IMR-90 (cell line): ENCODE results near the gene IL31RA. TPM values are rescaled to one million over a fixed set of nuclear protein-coding genes. Genes with fewer than 3 reads are reported as not detected.

Experiments used
- ATAC-seq: fragments of 200-7000 bp; cut with Tn5 transposase; 2 replicates; pipeline ENCODE4 v1.9.1; 2020; ENCODE audit warnings: low read depth, mild to moderate bottlenecking, moderate library complexity
- BruUV-seq: library from RNA; stranded (reverse); fragments of 400-500 nt; replicated peaks from 2 replicates; lab custom pipeline; 2021; lab: Mats Ljungman, UMichigan
- CTCF ChIA-PET: fragments of 300-600 bp; formaldehyde crosslinking; extraction: SDS; loops from one replicate; lab custom pipeline; 2021; ENCODE audit warnings: antibody characterized with exemption; lab: Yijun Ruan, JAX
- POLR2A ChIA-PET: fragments of 300-600 bp; sonication (Branson Sonifier 250); formaldehyde crosslinking; loops from one replicate; lab custom pipeline; 2022; ENCODE audit warnings: antibody characterized with exemption; ENCODE audit not compliant: unreplicated experiment; lab: Charles Lee
- DNase-seq: peaks from one replicate; pipeline ENCODE4 v3.0.0; 2013
- H2AFZ ChIP-seq: replicated peaks from 2 replicates; pipeline ENCODE3; 2013; ENCODE audit warnings: low read length, mild to moderate bottlenecking; ENCODE audit not compliant: poor library complexity
- H2AK5ac ChIP-seq: 2 replicates; pipeline ENCODE4 v1.6.1; 2013; ENCODE audit warnings: low read depth, low read length, inconsistent platforms
- H2AK9ac ChIP-seq: replicated peaks from 2 replicates; pipeline ENCODE3; 2013; ENCODE audit warnings: mild to moderate bottlenecking, low read depth, low read length, moderate library complexity; ENCODE audit not compliant: poor library complexity
- H2BK120ac ChIP-seq: 2 replicates; pipeline ENCODE4 v1.6.1; 2013; ENCODE audit warnings: low read depth, low read length, inconsistent platforms
- H2BK15ac ChIP-seq: 3 replicates; pipeline ENCODE4 v1.6.1; 2013; ENCODE audit warnings: low read depth, low read length, inconsistent platforms
- H2BK20ac ChIP-seq: 2 replicates; pipeline ENCODE4 v1.6.1; 2013; ENCODE audit warnings: low read depth, mild to moderate bottlenecking, inconsistent platforms, low read length, moderate library complexity
- H2BK5ac ChIP-seq: 2 replicates; pipeline ENCODE4 v1.6.1; 2013; ENCODE audit warnings: mild to moderate bottlenecking, low read depth, low read length, inconsistent platforms; ENCODE audit not compliant: poor library complexity, severe bottlenecking
- H3K14ac ChIP-seq: replicated peaks from 2 replicates; pipeline ENCODE4 v1.6.1; 2013; ENCODE audit warnings: low read depth, low read length, inconsistent platforms
- H3K18ac ChIP-seq: 2 replicates; pipeline ENCODE4 v1.6.1; 2013; ENCODE audit warnings: low read depth, low read length, control low read depth
- H3K23ac ChIP-seq: 2 replicates; pipeline ENCODE4 v1.6.1; 2013; ENCODE audit warnings: low read depth, low read length, inconsistent platforms
- H3K27ac ChIP-seq: 2 replicates; pipeline ENCODE4 v1.5.1; 2013; ENCODE audit warnings: mild to moderate bottlenecking, control low read depth, low read length; ENCODE audit not compliant: insufficient read depth
- H3K27me3 ChIP-seq: 2 replicates; pipeline ENCODE4 v1.6.1; 2013; ENCODE audit warnings: low read length; ENCODE audit not compliant: control insufficient read depth, insufficient read depth
- H3K36me3 ChIP-seq: 2 replicates; pipeline ENCODE4 v1.6.1; 2013; ENCODE audit warnings: low read length, mixed read lengths; ENCODE audit not compliant: control insufficient read depth, insufficient read depth
- H3K4ac ChIP-seq: 2 replicates; pipeline ENCODE4 v1.6.1; 2013; ENCODE audit warnings: low read depth, low read length, inconsistent platforms
- H3K4me1 ChIP-seq: 2 replicates; pipeline ENCODE4 v1.6.1; 2013; ENCODE audit warnings: low read length, mixed read lengths; ENCODE audit not compliant: control insufficient read depth, insufficient read depth
- H3K4me2 ChIP-seq: 2 replicates; pipeline ENCODE4 v1.6.1; 2013; ENCODE audit warnings: low read depth, mild to moderate bottlenecking, control low read depth, low read length, moderate library complexity
- H3K4me3 ChIP-seq: 2 replicates; pipeline ENCODE4 v1.5.1; 2013; ENCODE audit warnings: low read depth, mild to moderate bottlenecking, control low read depth, low read length, moderate library complexity; ENCODE audit not compliant: insufficient read depth
- H3K56ac ChIP-seq: 2 replicates; pipeline ENCODE4 v1.6.1; 2013; ENCODE audit warnings: low read length, inconsistent platforms; ENCODE audit not compliant: insufficient read depth; ENCODE audit errors: extremely low read depth
- H3K79me1 ChIP-seq, 2 experiments: 2 replicates each; pipeline ENCODE4 v1.6.1; 2013; ENCODE audit warnings: low read length in 2 of 2, inconsistent platforms in 1 of 2, low read depth in 1 of 2
- H3K9ac ChIP-seq: 2 replicates; pipeline ENCODE4 v1.6.1; 2013; ENCODE audit warnings: low read depth, low read length, control low read depth
- H3K9me1 ChIP-seq: 2 replicates; pipeline ENCODE4 v1.6.1; 2013; ENCODE audit warnings: low read length, inconsistent platforms; ENCODE audit not compliant: insufficient read depth
- H3K9me3 ChIP-seq: 2 replicates; pipeline ENCODE4 v1.6.1; 2013; ENCODE audit warnings: low read length; ENCODE audit not compliant: control insufficient read depth, insufficient read depth
- H4K20me1 ChIP-seq: 2 replicates; pipeline ENCODE4 v1.6.1; 2013; ENCODE audit warnings: low read length, inconsistent platforms; ENCODE audit not compliant: insufficient read depth
- H4K5ac ChIP-seq: 2 replicates; pipeline ENCODE4 v1.6.1; 2013; ENCODE audit warnings: mild to moderate bottlenecking, low read depth, low read length, control low read depth
- H4K8ac ChIP-seq, 2 experiments: 2 replicates each; pipeline ENCODE4 v1.6.1; 2013; ENCODE audit warnings: low read depth in 2 of 2, low read length in 2 of 2, control low read depth in 1 of 2, inconsistent platforms in 1 of 2
- H4K91ac ChIP-seq: 2 replicates; pipeline ENCODE4 v1.6.1; 2013; ENCODE audit warnings: low read depth, low read length, inconsistent platforms; ENCODE audit not compliant: insufficient read depth
- BHLHE40 ChIP-seq: fragments of 150-350 bp; IDR thresholded peaks from 2 replicates; pipeline ENCODE4 v1.6.1; 2016; ENCODE audit warnings: mild to moderate bottlenecking, low read depth, low read length
- CEBPB ChIP-seq: IDR thresholded peaks from 2 replicates; pipeline ENCODE4 v1.6.1; 2012; ENCODE audit warnings: low read depth, low read length, improper control_type of control experiment
- CHD1 ChIP-seq: IDR thresholded peaks from 2 replicates; pipeline ENCODE4 v1.6.1; 2012; ENCODE audit warnings: low read depth, low read length, improper control_type of control experiment
- CTCF ChIP-seq: conservative IDR thresholded peaks from 2 replicates; pipeline ENCODE4 v1.5.1; 2012; ENCODE audit warnings: mild to moderate bottlenecking, low read depth, low read length, improper control_type of control experiment
- ELK1 ChIP-seq: fragments of 150-350 bp; IDR thresholded peaks from 2 replicates; pipeline ENCODE4 v1.6.1; 2016; ENCODE audit warnings: low read depth, mild to moderate bottlenecking, low read length, moderate library complexity, borderline replicate concordance
- FOS ChIP-seq: fragments of 150-350 bp; IDR thresholded peaks from 2 replicates; pipeline ENCODE4 v1.6.1; 2016; ENCODE audit warnings: low read depth, low read length
- MAFK ChIP-seq: IDR thresholded peaks from 2 replicates; pipeline ENCODE4 v1.6.1; 2012; ENCODE audit warnings: low read depth, low read length, improper control_type of control experiment
- MAZ ChIP-seq: IDR thresholded peaks from 2 replicates; pipeline ENCODE4 v1.6.1; 2012; ENCODE audit warnings: low read depth, mild to moderate bottlenecking, low read length, improper control_type of control experiment, moderate library complexity, borderline replicate concordance
- MXI1 ChIP-seq: IDR thresholded peaks from 2 replicates; pipeline ENCODE4 v1.6.1; 2012; ENCODE audit warnings: low read depth, mild to moderate bottlenecking, low read length, moderate library complexity, borderline replicate concordance
- NFE2L2 ChIP-seq: fragments of 150-350 bp; IDR thresholded peaks from 2 replicates; pipeline ENCODE4 v1.6.1; 2016; ENCODE audit warnings: low read depth, mild to moderate bottlenecking, low read length
- POLR2A ChIP-seq: IDR thresholded peaks from 2 replicates; pipeline ENCODE4 v1.6.1; 2012; ENCODE audit warnings: mild to moderate bottlenecking, low read depth, low read length
- RAD21 ChIP-seq: IDR thresholded peaks from 2 replicates; pipeline ENCODE4 v1.6.1; 2012; ENCODE audit warnings: low read length, improper control_type of control experiment
- RCOR1 ChIP-seq: IDR thresholded peaks from 2 replicates; pipeline ENCODE4 v1.6.1; 2012; ENCODE audit warnings: mild to moderate bottlenecking, low read length, improper control_type of control experiment; ENCODE audit not compliant: insufficient replicate concordance
- RFX5 ChIP-seq: IDR thresholded peaks from 2 replicates; pipeline ENCODE4 v1.8.0; 2012; ENCODE audit warnings: low read depth, mild to moderate bottlenecking, low read length, moderate library complexity
- SMC3 ChIP-seq: fragments of 150-350 bp; IDR thresholded peaks from 2 replicates; pipeline ENCODE4 v1.6.1; 2016; ENCODE audit warnings: low read depth, mild to moderate bottlenecking, antibody characterized with exemption, low read length, moderate library complexity
- USF2 ChIP-seq: fragments of 150-350 bp; IDR thresholded peaks from 2 replicates; pipeline ENCODE4 v1.6.1; 2017; ENCODE audit warnings: mild to moderate bottlenecking, antibody characterized with exemption, low read length, low read depth
- WGBS, 2 experiments: methylation state at CpG; one replicate each; pipeline versions ENCODE4 v1.1.5 to v1.1.7; 2013; ENCODE audit warnings: missing lambda C conversion rate in 2 of 2; ENCODE audit not compliant: insufficient read length in 1 of 2; ENCODE audit errors: extremely low coverage in 2 of 2; 5-methylcytosine and 5-hydroxymethylcytosine counted together
- dilution Hi-C: fragments of 300-500 bp; cut with HindIII; formaldehyde crosslinking; loops from one replicate; pipeline ENCODE4 v1.14.3; 2018; ENCODE audit warnings: low sequenced_read_pairs; ENCODE audit not compliant: unreplicated experiment
- in situ Hi-C: fragments of 300-500 bp; cut with MboI; formaldehyde crosslinking; loops from 3 replicates; pipeline ENCODE4 v1.14.3; 2019; ENCODE audit warnings: low sequenced_read_pairs, inconsistent platforms, mixed read lengths
- intact Hi-C: fragments of 100-400 bp; cut with micrococcal nuclease; formaldehyde crosslinking; loops from 2 replicates; pipeline ENCODE4 v1.10.0; 2022
- polyA plus RNA-seq, 3 experiments: library from polyadenylated mRNA; depleted of rRNA; stranded (reverse); fragments of >200 nt; gene quantifications; 2 replicates each; pipeline ENCODE4 v1.2.3, GENCODE V29; 2012; ENCODE audit warnings: low replicate concordance in 1 of 3
- total RNA-seq: library from RNA; depleted of rRNA; stranded (reverse); fragments of >200 nt; gene quantifications from 2 replicates; pipeline ENCODE4 v1.2.3, GENCODE V29; 2012

The IL31RA gene
- total and polyA plus RNA-seq, 2 of the 4 experiments (the other 2 are of a cell fraction) = 0.39 to 0.90 TPM

- H3K79me1 ChIP-seq = no peaks in the 10 kb centered on the region
- no peak overlapping the region for H3K4me2 ChIP-seq
- intact Hi-C loops = no loop called here
- no peaks in the 10 kb centered on the region for H3K9me1 ChIP-seq
- peaks cover 3% of the 10 kb centered on the region; the same call in 1 of the 2 replicates for H3K4me1 ChIP-seq
- H3K27me3 ChIP-seq = peaks cover 28% of the 10 kb centered on the region
- 71% methylated on average over 3 of the region's 6 CpGs; no CpG with 5 or more reads in 1 of the 2 experiments for WGBS, 2 experiments
- H2AK5ac ChIP-seq = no peak overlapping the region
- no peaks in the 10 kb centered on the region for H3K9me3 ChIP-seq
- no peak overlapping the region for H4K5ac ChIP-seq
- no peak for ATAC-seq
- peak; percentile 1 for DNase-seq
- CTCF ChIA-PET = interaction anchor here (0.6 kb wide), 1 partner anchor 80 kb away, joined by 4 read pairs; no protein-coding TSS in a partner anchor
- in situ Hi-C loops = no loop called here
- no peak overlapping the region for H2BK5ac ChIP-seq
- H2BK120ac ChIP-seq = no peak overlapping the region
- no peak overlapping the region for H2BK15ac ChIP-seq
- BruUV-seq = no TSS peak
- no peak overlapping the region for H2AK9ac ChIP-seq
- no peak overlapping the region for H2AFZ ChIP-seq
- dilution Hi-C loops = no loop called here
- no peak overlapping the region for H3K27ac ChIP-seq
- no peak overlapping the region for H3K4ac ChIP-seq
- no peak for TF ChIP-seq MAZ
- no peak for TF ChIP-seq ELK1
- TF ChIP-seq USF2 = no peak
- no peak for TF ChIP-seq RFX5
- no peak for TF ChIP-seq CHD1
- TF ChIP-seq CEBPB = no peak
- no peak for TF ChIP-seq SMC3
- TF ChIP-seq FOS = no peak
- no peak for TF ChIP-seq MXI1
- no peak for TF ChIP-seq POLR2A
- no peak for TF ChIP-seq NFE2L2
- no peak for TF ChIP-seq CTCF
- TF ChIP-seq MAFK = no peak
- no peak for TF ChIP-seq RCOR1
- TF ChIP-seq RAD21 = no peak
- no peak for TF ChIP-seq BHLHE40
- no peak overlapping the region for H3K4me3 ChIP-seq
- no peaks in the 10 kb centered on the region for H4K20me1 ChIP-seq
- no peak overlapping the region for H4K91ac ChIP-seq
- no peak overlapping the region for H3K9ac ChIP-seq
- no peak overlapping the region; the same call in 1 of the 2 replicates for H3K14ac ChIP-seq
- H4K8ac ChIP-seq = no peak overlapping the region
- no peak overlapping the region for H3K18ac ChIP-seq
- no peak overlapping the region for H3K56ac ChIP-seq
- H2BK20ac ChIP-seq = no peak overlapping the region
- POLR2A ChIA-PET = no interaction called here
- no peak overlapping the region for H3K23ac ChIP-seq
- H3K36me3 ChIP-seq = no peaks in the 10 kb centered on the region
Observed at GRCh38 chr5:55820488-55820887, 30.7 kb upstream of the IL31RA start.
